HEK293 (cell line): Measurements from ENCODE around the gene STAT3.

Source experiments
- CTCF ChIA-PET: fragments of 350-600 bp; formaldehyde crosslinking; extraction: SDS; loops from one replicate; lab custom pipeline; 2021; ENCODE audit warnings: antibody characterized with exemption; lab: Yijun Ruan, JAX
- POLR2A ChIA-PET: fragments of 300-600 bp; formaldehyde crosslinking; extraction: SDS; loops from one replicate; lab custom pipeline; 2020; ENCODE audit warnings: antibody characterized with exemption, inconsistent platforms; lab: Yijun Ruan, JAX
- H3K27ac ChIP-seq: fragments of 200-500 bp; sonication (Bioruptor generic); 2 replicates; pipeline ENCODE4 v1.5.1; 2014; ENCODE audit warnings: low read depth, low read length, control low read depth, inconsistent platforms; ENCODE audit errors: extremely low read depth
- H3K36me3 ChIP-seq, 2 experiments: fragments of 200-500 bp in 1 of 2; sonication (Bioruptor generic) in 1 of 2; 1 replicate in 1 of 2; 2 replicates in 1 of 2; pipeline ENCODE4 v1.5.1; 2014 to 2017; ENCODE audit warnings: inconsistent platforms in 2 of 2, low read length in 2 of 2; ENCODE audit not compliant: control insufficient read depth in 2 of 2, insufficient read depth in 1 of 2
- H3K4me1 ChIP-seq: fragments of 200-500 bp; sonication (Bioruptor generic); 2 replicates; pipeline ENCODE4 v1.5.1; 2014; ENCODE audit warnings: mild to moderate bottlenecking, low read length, inconsistent platforms; ENCODE audit not compliant: control insufficient read depth, insufficient read depth
- H3K4me3 ChIP-seq: 2 replicates; pipeline ENCODE4 v1.5.1; 2011; ENCODE audit warnings: low read depth, mild to moderate bottlenecking, control low read depth, low read length, moderate library complexity
- H3K9me3 ChIP-seq: fragments of 200-500 bp; sonication (Bioruptor generic); 2 replicates; pipeline ENCODE4 v1.5.1; 2014; ENCODE audit warnings: low read depth, low read length, inconsistent platforms; ENCODE audit not compliant: control insufficient read depth, insufficient read depth
- KLF8 ChIP-seq: fragments of 450-650 bp; formaldehyde crosslinking; IDR thresholded peaks from 2 replicates; pipeline ENCODE4 v1.5.1; 2016; ENCODE audit warnings: missing biosample characterization, missing genetic modification characterization
- OVOL3 ChIP-seq: fragments of 450-650 bp; formaldehyde crosslinking; IDR thresholded peaks from 2 replicates; pipeline ENCODE4 v1.5.1; 2016; ENCODE audit warnings: missing biosample characterization, missing genetic modification characterization
- PRDM1 ChIP-seq: fragments of 450-650 bp; formaldehyde crosslinking; IDR thresholded peaks from 2 replicates; pipeline ENCODE4; 2016; ENCODE audit warnings: missing biosample characterization, missing genetic modification characterization
- WT1 ChIP-seq: fragments of 450-650 bp; formaldehyde crosslinking; IDR thresholded peaks from 2 replicates; pipeline ENCODE4 v1.5.1; 2016; ENCODE audit warnings: missing biosample characterization, missing genetic modification characterization
- ZNF112 ChIP-seq: fragments of 450-650 bp; formaldehyde crosslinking; IDR thresholded peaks from 2 replicates; pipeline ENCODE4 v1.5.0; 2017; ENCODE audit warnings: missing biosample characterization, missing genetic modification characterization
- ZNF175 ChIP-seq: fragments of 450-650 bp; formaldehyde crosslinking; IDR thresholded peaks from 2 replicates; pipeline ENCODE4 v1.5.1; 2016; ENCODE audit warnings: missing biosample characterization, missing genetic modification characterization
- ZNF23 ChIP-seq: fragments of 450-650 bp; formaldehyde crosslinking; IDR thresholded peaks from 2 replicates; pipeline ENCODE4 v1.5.1; 2016; ENCODE audit warnings: missing biosample characterization, missing genetic modification characterization, borderline replicate concordance
- ZNF311 ChIP-seq: fragments of 450-650 bp; formaldehyde crosslinking; IDR thresholded peaks from 2 replicates; pipeline ENCODE4 v1.5.1; 2017; ENCODE audit warnings: missing biosample characterization, missing genetic modification characterization, borderline replicate concordance
- ZNF335 ChIP-seq: fragments of 450-650 bp; formaldehyde crosslinking; conservative IDR thresholded peaks from 2 replicates; pipeline ENCODE4 v1.5.1; 2016; ENCODE audit warnings: missing biosample characterization, missing genetic modification characterization
- ZNF350 ChIP-seq: fragments of 450-650 bp; formaldehyde crosslinking; IDR thresholded peaks from 2 replicates; pipeline ENCODE4 v1.5.0; 2017; ENCODE audit warnings: missing biosample characterization, mild to moderate bottlenecking, missing genetic modification characterization
- ZNF354C ChIP-seq: fragments of 450-650 bp; formaldehyde crosslinking; IDR thresholded peaks from 2 replicates; pipeline ENCODE4 v1.5.1; 2016; ENCODE audit warnings: missing biosample characterization, missing genetic modification characterization, low read depth, borderline replicate concordance
- ZNF473 ChIP-seq: fragments of 450-650 bp; formaldehyde crosslinking; IDR thresholded peaks from 2 replicates; pipeline ENCODE4 v1.5.1; 2017; ENCODE audit warnings: missing biosample characterization, missing genetic modification characterization
- ZNF654 ChIP-seq: fragments of 450-650 bp; formaldehyde crosslinking; IDR thresholded peaks from 2 replicates; pipeline ENCODE4 v1.5.1; 2016; ENCODE audit warnings: low read depth, missing biosample characterization, missing genetic modification characterization
- ZNF664 ChIP-seq: fragments of 450-650 bp; formaldehyde crosslinking; IDR thresholded peaks from 2 replicates; pipeline ENCODE4 v1.5.1; 2016; ENCODE audit warnings: missing biosample characterization, missing genetic modification characterization
- ZNF677 ChIP-seq: fragments of 450-650 bp; IDR thresholded peaks from 2 replicates; pipeline ENCODE4 v1.5.0; 2018; ENCODE audit warnings: missing biosample characterization, mild to moderate bottlenecking, missing genetic modification characterization, moderate library complexity
- ZSCAN23 ChIP-seq: fragments of 450-650 bp; formaldehyde crosslinking; IDR thresholded peaks from 2 replicates; pipeline ENCODE4 v1.5.1; 2016; ENCODE audit warnings: missing biosample characterization, missing genetic modification characterization
- TF ChIP-seq, protein P1 (sequence below): IDR thresholded peaks from 2 replicates; pipeline ENCODE4 v1.6.1; 2011; ENCODE audit warnings: mild to moderate bottlenecking, low read depth, low read length, borderline replicate concordance
- TF ChIP-seq, protein P2 (sequence below): fragments of 450-650 bp; formaldehyde crosslinking; IDR thresholded peaks from 2 replicates; pipeline ENCODE4 v1.5.1; 2017; ENCODE audit warnings: missing biosample characterization, mild to moderate bottlenecking, missing genetic modification characterization, moderate library complexity
- TF ChIP-seq, protein P3 (sequence below): fragments of 450-650 bp; formaldehyde crosslinking; conservative IDR thresholded peaks from 2 replicates; pipeline ENCODE4 v1.5.1; 2016; ENCODE audit warnings: low read depth, missing biosample characterization, missing genetic modification characterization
- TF ChIP-seq, protein P4 (sequence below): fragments of 450-650 bp; formaldehyde crosslinking; IDR thresholded peaks from 2 replicates; pipeline ENCODE4 v1.5.1; 2017; ENCODE audit warnings: missing biosample characterization, missing genetic modification characterization
- TF ChIP-seq, protein P5 (sequence below): fragments of 450-650 bp; formaldehyde crosslinking; IDR thresholded peaks from 2 replicates; pipeline ENCODE4 v1.5.1; 2016; ENCODE audit warnings: missing biosample characterization, missing genetic modification characterization

Gene STAT3

DNA sequence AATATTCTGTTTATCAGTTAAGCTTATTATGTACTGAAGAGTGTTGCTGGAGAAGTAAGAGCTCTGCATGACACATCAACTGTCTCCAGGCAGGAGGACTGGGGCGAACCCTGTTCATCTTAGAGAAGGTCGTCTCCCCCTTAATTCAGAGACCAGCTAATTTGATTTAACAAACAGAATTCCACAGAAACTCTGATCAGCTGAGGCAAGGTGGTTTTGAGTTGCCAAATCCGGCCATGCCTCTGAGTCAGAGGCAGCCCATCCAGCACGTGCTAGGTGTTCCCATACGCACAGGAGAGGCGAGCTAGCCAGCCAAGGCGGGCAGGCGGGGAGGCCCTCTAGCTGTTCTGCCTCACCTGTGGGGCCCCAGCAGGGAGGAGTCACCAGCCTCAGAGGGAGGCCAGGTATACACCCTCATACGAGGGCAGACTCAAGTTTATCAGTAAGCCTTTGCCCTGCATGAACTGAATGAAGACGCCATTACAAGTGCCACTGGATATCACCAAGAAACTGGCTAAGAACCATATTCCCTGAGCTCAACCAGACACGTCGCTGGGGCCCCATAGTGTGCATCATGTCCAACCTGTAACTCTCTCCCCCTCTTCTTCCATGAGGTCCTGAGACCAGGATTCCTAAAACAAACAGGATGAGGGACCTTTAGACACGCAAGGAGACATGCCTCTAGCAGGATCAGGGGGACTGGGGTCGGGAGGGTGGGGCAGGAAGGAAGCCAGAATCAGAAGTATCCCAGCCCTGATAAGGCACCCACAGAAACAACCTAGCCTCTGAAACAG is 74.3 kb downstream of the STAT3 start:
- CTCF ChIA-PET: interaction anchor here (0.5 to 22.0 kb wide), 9 partner anchors 8 to 347 kb away, joined by 3 to 378 read pairs (median 4); no protein-coding TSS in a partner anchor
- no peak for TF ChIP-seq ZNF350 (tag by site-specific recombination)
- TF ChIP-seq, protein P1, sequence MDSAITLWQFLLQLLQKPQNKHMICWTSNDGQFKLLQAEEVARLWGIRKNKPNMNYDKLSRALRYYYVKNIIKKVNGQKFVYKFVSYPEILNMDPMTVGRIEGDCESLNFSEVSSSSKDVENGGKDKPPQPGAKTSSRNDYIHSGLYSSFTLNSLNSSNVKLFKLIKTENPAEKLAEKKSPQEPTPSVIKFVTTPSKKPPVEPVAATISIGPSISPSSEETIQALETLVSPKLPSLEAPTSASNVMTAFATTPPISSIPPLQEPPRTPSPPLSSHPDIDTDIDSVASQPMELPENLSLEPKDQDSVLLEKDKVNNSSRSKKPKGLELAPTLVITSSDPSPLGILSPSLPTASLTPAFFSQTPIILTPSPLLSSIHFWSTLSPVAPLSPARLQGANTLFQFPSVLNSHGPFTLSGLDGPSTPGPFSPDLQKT: no peak
- TF ChIP-seq ZNF473: no peak
- TF ChIP-seq OVOL3 (tag by site-specific recombination): no peak
- TF ChIP-seq KLF8 (tag by site-specific recombination): no peak
- TF ChIP-seq, protein P2, sequence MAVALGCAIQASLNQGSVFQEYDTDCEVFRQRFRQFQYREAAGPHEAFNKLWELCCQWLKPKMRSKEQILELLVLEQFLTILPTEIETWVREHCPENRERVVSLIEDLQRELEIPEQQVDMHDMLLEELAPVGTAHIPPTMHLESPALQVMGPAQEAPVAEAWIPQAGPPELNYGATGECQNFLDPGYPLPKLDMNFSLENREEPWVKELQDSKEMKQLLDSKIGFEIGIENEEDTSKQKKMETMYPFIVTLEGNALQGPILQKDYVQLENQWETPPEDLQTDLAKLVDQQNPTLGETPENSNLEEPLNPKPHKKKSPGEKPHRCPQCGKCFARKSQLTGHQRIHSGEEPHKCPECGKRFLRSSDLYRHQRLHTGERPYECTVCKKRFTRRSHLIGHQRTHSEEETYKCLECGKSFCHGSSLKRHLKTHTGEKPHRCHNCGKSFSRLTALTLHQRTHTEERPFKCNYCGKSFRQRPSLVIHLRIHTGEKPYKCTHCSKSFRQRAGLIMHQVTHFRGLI: no peak
- POLR2A ChIA-PET: interaction anchor here (0.6 to 0.7 kb wide), 2 partner anchors 46 to 205 kb away, joined by 3 read pairs; no protein-coding TSS in a partner anchor

DNA sequence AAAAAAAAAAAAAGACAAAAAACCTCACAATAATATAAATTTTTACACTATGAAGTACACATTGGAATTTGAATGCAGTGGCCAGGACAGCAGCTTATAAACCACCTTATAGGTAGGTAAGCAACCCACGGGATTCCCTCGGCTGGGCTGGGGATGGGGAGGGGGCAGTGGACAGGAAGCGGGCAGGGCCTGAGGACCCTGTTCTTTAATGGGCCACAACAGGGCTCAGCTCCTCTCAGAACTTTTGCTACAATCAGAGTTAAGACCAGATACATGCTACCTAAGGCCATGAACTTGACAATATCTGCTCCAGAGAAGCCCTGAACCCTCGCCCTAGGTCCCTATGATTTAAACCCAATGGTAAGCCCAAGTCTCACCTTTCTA is 74.9 kb downstream of the STAT3 start:
- TF ChIP-seq ZNF311 (no peak), ZNF664 (tag by site-specific recombination) (no peak), ZNF23 (tag by site-specific recombination) (no peak), ZNF677 (no peak), WT1 (tag by site-specific recombination) (no peak), PRDM1 (tag by site-specific recombination) (no peak), ZNF654 (tag by site-specific recombination) (no peak), ZNF335 (tag by site-specific recombination) (no peak), ZNF175 (no peak), ZNF354C (no peak), ZNF112 (tag by site-specific recombination) (no peak), ZSCAN23 (tag by site-specific recombination) (no peak)
- TF ChIP-seq, protein P3, sequence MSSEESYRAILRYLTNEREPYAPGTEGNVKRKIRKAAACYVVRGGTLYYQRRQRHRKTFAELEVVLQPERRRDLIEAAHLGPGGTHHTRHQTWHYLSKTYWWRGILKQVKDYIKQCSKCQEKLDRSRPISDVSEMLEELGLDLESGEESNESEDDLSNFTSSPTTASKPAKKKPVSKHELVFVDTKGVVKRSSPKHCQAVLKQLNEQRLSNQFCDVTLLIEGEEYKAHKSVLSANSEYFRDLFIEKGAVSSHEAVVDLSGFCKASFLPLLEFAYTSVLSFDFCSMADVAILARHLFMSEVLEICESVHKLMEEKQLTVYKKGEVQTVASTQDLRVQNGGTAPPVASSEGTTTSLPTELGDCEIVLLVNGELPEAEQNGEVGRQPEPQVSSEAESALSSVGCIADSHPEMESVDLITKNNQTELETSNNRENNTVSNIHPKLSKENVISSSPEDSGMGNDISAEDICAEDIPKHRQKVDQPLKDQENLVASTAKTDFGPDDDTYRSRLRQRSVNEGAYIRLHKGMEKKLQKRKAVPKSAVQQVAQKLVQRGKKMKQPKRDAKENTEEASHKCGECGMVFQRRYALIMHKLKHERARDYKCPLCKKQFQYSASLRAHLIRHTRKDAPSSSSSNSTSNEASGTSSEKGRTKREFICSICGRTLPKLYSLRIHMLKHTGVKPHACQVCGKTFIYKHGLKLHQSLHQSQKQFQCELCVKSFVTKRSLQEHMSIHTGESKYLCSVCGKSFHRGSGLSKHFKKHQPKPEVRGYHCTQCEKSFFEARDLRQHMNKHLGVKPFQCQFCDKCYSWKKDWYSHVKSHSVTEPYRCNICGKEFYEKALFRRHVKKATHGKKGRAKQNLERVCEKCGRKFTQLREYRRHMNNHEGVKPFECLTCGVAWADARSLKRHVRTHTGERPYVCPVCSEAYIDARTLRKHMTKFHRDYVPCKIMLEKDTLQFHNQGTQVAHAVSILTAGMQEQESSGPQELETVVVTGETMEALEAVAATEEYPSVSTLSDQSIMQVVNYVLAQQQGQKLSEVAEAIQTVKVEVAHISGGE: no peak
- TF ChIP-seq, protein P4, sequence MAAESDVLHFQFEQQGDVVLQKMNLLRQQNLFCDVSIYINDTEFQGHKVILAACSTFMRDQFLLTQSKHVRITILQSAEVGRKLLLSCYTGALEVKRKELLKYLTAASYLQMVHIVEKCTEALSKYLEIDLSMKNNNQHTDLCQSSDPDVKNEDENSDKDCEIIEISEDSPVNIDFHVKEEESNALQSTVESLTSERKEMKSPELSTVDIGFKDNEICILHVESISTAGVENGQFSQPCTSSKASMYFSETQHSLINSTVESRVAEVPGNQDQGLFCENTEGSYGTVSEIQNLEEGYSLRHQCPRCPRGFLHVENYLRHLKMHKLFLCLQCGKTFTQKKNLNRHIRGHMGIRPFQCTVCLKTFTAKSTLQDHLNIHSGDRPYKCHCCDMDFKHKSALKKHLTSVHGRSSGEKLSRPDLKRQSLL (tag by site-specific recombination): no peak
- TF ChIP-seq, protein P5, sequence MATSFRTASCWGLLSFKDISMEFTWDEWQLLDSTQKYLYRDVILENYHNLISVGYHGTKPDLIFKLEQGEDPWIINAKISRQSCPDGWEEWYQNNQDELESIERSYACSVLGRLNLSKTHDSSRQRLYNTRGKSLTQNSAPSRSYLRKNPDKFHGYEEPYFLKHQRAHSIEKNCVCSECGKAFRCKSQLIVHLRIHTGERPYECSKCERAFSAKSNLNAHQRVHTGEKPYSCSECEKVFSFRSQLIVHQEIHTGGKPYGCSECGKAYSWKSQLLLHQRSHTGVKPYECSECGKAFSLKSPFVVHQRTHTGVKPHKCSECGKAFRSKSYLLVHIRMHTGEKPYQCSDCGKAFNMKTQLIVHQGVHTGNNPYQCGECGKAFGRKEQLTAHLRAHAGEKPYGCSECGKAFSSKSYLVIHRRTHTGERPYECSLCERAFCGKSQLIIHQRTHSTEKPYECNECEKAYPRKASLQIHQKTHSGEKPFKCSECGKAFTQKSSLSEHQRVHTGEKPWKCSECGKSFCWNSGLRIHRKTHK (tag by site-specific recombination): no peak
- TF ChIP-seq, protein P1: no peak
- Histone ChIP-seq H3K36me3 (peaks cover 17 to 44% of the 10 kb centered on the region in 2 experiments), H3K27ac (no peak overlapping the region), H3K9me3 (no peaks in the 10 kb centered on the region), H3K4me3 (no peak overlapping the region), H3K4me1 (peaks cover 2% of the 10 kb centered on the region)
- ChIA-PET CTCF (interaction anchor here (0.5 to 22.0 kb wide), 9 partner anchors 8 to 214 kb away, joined by 3 to 378 read pairs (median 4); no protein-coding TSS in a partner anchor), POLR2A (interaction anchor here (0.5 to 0.7 kb wide), 2 partner anchors 192 to 206 kb away, joined by 3 read pairs; partner anchors contain the start of gene KAT2A)

More for the DNA sequence above, 74.3 kb downstream of the STAT3 start:
- Histone ChIP-seq H3K27ac (no peak overlapping the region), H3K36me3 (peaks cover 18 to 46% of the 10 kb centered on the region in 2 experiments), H3K4me3 (no peak overlapping the region), H3K9me3 (no peaks in the 10 kb centered on the region), H3K4me1 (peaks cover 2% of the 10 kb centered on the region)
